IPS-NIHi11 (cell line): Measurements from ENCODE around the gene RHOBTB1.

Experiments used
- DNase-seq: peaks from one replicate; pipeline ENCODE4 v3.0.0; 2012; ENCODE audit warnings: mixed read lengths, low spot score

RHOBTB1 gene

DNA sequence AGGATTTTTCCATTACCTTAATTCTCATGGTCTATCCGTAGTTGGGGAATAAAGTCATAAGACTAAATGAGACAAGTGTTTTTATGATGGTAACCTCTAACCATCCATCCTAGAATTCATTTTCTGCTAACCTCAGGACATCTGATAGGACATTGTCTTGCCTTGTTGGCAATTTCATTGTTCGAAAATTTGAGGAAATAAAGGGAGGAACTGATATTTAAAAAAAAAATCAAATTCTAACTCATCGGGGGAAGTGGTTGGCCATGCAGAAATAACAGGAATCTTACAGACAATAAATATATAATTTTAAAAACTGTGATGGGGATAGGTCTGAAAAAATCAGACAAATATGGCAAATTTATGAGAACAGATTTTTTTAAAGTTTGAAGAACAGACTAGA is 21.7 kb upstream of the RHOBTB1 start:
- DNase-seq, result no peak

DNA sequence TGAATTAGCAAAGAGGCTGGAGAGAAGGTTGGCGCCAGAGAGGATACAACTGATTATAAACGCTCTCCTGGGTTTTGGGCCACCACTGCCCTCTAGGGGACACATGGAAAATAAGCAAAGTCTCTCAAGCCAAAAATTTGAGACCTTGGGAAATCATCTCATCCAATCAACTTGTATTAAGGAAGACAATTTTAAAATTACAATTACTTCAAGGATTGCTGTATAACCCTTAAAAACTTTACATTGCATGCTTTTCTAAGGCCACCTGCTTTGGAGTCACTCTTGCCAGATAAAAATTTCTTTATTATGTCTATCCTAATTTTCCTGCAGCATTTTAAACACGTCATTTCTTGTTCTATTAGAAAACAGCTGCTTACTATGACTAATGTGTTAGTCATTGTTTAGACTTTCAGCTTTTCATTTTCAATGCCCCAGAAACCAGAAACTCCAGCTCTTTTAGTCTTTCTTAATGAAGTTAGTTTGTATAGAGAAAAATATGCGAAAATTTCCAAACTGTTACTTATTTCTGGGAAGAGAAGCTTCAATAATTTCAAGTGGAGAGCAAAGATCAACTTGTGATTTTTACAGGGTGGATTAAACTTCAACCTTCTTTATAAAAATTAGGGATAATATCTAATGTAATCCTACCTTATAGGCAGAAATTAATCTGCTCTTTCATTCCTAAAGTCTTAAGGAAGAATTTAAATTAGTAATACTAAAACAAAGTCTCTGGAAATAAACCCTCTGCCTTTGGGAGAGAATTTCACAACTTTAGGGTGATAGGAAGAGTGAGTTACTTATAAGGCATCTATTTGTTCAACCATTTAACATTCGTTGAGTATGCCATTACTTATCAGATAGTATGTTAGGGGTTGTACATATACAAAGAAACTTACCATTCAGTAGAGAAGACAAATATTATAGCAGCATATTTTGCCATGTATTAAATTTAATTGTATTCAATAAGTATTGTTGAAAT is 20.6 kb upstream of the RHOBTB1 start:
- peak; percentile 76 for DNase-seq

DNA sequence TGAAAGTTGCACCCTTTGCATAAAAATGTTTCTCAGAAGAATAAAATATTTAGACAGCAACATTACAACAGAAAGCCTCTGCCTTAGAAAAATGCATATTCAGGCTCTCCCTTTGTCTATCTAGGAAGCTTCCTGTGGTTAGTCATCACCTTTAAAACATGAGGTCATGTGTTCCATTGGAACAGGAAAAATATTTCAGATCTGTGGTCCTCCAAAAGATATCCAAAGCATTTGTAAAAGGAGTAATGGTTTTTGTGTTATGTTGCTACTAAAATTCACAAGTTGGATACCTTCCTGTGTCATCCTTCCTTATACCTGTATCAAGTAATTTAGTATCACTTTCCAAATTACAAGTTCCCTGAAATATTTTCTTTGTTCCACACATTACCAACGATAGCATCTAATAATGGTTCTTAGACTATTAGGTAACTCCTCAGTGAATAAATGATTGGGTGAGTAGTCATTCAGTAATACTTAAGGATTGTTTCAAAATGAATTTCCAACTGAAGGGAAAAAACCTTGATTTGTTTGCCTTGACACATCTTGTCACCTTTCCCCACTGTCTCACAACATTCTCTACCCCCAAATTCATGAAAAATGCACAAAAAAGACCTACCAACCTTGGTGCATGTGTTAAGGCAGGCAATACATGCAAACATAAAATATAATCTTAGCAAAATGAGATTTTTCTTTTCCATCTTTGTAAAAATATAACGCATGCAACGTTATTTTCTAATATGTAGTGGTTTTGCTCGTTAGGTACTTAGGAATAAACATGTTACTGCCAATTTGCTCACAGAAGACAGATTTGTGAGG is 19.7 kb upstream of the RHOBTB1 start:
- DNase-seq, result no peak

DNA sequence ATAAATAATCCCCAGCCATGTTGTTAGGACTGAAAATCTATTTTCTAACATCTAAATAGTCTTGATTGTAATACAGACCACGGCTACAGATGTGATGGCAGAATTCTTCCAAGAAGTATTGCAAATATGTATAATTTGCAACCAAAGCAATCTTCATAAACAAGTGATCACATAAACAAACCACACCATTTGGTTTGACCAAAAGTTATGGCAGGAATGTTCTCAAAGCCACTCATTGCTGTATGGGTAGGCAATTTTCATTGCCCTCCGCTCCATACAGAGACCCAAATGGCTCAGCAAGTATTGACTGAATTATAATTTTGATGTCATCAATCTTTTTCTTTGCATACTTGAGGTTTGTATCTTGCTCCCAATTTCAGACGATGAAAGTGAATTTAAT is 19.0 kb upstream of the RHOBTB1 start:
- no peak for DNase-seq

DNA sequence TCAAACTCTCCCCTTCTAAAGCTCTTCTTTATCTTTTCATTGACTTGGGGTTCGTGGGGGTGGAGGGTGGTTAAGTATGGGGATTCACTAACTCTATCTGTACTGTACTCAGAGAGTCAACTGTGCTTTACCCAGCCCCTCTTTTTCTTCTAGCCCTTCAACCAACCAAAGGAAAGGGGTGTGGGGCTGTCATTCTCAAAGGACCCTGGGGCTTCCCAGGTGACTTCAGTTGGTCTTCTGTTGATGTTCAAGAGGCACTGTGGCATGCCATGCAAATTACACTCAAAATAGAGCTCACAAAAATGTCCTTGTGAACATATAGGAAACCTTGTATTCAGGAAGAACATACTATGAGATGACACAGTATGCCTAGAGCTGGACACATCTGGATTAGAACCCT is 16.9 kb upstream of the RHOBTB1 start:
- no peak for DNase-seq

DNA sequence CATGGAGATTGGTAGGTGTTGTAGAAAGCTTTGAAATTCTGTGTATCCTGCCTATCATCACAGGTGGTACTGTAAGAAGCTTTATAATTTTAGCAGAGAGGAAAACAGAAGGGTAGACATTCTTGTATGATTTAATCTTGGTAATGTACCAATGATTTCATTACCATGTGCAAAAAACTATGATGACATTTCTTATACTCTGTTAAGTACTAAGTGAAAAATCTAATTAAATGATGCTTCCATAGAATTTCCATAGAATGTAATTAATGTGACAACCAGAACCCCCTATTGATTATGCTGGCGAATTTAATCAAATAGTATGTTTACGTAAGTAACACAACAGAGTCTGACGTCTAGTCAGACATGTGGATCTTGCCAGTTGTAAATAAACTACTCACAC is 16.0 kb upstream of the RHOBTB1 start:
- DNase-seq, result no peak

DNA sequence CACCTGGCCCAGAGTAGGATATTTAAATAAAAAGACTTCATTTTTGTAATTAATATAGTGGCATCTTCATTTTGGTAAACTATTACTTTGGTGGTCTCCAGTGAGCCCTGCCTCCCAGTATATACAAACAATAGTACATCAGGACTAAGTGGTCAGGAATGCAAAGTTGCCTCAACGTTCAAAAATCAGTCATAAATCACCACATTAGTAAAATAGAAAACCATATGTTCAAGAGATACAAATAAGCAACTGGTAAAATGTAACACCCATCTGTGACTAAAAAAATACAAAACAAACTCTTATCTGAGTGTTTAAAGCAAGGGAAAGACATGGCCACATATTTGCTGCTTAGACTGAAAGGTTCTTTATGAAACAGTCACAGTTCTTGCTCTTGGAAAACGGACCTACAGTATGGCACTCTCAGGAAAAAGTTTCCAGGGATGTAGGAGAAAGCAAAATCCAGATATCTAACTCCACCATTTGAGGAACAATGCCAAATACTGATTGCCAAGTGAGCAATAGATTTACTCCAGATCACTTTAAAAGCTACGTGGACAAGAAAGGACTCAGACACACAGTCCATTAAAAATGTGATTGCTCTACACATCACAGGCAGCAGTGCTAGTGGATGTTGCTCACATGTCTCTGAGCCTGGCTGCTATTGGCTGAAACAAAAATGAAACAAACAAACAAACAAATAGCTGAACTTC is 15.1 kb upstream of the RHOBTB1 start:
- DNase-seq, result no peak

DNA sequence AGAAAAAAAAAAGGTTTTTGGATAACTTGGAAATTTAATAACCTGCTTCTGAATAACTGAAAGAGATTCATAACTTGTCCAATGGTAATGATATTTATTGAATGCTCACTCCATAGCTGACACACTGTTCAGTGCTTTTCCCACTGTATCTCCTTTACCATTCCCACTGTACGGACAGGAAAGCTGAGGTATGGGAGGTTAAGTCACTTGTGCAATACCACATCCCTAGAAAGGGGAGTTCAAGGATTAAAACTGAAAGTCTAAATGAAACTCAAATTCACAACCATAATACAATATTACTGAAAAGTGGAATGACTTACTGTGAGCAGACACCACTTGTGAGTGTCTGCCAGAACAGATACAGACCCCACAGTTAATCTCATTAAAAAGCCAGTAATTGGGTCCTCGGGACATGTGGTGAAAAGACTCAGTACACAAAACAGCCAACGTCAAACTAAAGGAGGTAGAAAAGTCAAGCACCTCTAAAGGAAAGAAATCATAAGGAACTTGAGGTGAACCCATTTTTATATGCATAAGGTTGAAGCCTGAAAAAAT is 13.8 kb upstream of the RHOBTB1 start:
- DNase-seq, result no peak

DNA sequence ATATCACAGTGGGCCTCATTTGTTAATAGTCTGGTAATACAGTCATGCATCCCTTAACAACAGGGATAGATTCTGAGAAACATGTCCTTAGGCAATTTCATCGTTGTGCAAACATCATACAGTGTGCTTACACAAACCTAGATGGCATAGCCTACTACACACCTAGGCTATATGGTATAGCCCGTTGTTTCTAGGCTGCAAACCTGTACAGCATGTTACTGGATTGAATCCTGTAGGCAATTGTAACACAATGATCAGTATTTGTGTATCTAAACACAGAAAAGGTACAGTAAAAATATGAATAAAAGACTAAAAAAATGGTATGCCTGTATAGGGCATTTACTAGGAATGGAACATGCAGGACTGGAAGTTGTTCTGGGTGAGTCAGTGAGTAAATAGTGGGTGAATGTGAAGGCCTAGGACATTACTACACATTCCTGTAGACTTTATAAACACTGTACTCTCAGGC is 12.0 kb upstream of the RHOBTB1 start:
- DNase-seq, result no peak

DNA sequence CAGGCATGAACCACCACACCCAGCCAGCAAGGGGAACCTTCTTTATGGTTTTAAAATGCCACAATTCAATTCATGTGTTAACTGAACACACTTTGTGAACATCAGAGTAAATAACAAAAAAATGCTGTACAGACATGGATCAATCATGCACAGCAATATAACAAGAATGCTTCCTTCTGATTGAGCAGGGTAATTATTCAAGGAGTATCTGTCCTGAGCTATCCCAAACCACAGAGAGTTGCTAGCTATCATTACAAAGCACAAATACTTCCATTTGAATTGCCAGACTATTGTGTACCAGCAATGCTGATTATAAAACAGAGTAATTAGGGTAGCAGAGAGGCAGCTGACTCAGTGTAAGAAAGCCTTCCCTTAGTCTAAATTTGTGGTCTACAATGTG is 11.3 kb upstream of the RHOBTB1 start:
- DNase-seq, result no peak

DNA sequence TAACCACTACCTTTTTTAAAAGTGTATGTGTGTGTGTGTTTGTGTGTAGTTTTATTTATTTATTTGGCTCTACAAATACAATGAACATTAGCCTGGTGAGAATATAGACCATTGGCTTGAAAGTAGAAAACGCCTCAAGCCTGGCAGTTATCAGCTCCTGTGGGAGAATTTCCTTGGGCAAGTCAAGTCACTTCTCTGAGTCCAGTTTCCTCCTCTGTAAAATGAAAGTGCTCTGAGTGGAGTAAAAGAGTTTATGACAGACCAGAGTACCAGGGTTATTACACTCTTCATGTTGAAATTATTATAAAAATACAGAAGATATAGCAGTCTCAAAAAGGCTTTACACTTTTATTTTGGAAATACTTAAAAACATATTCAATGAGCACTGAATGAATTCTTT is 10.1 kb upstream of the RHOBTB1 start:
- DNase-seq, result no peak

DNA sequence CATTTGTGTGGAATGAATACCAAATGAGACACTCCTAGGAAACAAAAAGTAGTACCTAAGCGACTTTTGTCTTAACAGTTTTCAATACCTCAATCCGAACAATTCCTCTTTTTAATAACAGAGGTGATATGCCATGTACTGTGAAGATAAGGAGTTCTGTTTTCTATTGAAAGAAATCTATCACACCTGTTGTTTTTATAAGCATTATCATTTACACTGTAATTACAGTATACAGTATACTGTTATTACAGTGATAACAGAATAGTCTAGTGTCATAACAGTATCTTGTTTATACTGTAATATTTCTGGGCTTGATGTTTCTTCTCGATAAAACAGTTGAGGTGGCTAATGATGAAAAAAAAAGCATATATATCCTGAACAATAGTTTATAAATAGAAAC is 9.4 kb upstream of the RHOBTB1 start:
- no peak for DNase-seq

DNA sequence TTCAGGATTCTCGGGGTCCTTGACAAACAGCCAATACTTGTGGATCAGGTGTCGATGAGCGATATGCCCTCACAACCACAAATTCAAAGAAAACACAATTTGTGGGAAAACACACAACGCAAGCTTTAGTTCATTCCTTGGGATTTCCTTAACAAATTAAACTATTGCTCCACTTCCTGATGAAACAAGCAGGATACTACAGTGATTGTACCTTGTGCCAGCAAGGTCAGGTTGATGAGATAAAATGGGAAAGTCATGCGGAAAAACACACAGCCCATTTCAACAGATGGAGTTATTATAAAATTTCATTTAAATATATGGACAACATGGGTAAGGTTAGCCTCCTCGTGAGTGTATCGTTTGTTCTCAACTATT is 8.8 kb upstream of the RHOBTB1 start:
- DNase-seq, result no peak

DNA sequence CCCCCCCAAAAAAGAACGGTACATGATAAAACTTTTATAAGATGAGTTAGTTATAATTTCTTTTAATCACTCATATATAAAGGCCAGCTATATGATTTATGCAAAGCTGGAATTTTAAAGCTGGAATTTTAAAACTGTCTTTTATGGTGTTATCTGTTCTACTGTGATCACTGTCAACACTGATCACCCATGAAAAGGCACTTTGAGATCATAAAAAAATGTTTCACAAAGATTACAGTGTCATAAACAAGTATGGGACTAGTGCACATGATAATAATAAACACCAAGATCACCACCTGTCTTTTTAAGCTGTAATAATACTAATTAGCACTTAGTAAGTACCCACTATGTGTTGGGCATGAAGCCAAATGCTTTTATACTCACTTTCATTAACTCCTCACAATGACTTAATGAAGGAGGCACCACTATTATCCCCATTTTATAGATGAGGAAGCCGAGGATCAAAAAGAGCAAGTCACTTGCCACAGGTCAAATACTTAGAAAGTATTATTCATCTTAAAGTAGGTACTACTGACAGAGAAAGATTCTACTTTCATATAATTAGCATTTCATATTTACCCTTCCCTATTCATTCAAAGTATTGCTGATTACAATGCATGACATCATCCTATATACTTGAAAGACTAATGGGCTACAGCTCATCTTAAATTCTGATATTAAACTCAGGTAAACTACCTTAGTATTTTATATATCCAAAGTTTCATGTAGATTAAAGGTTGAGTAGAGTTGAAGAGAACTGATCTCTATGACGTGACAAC is 8.3 kb upstream of the RHOBTB1 start:
- no peak for DNase-seq

DNA sequence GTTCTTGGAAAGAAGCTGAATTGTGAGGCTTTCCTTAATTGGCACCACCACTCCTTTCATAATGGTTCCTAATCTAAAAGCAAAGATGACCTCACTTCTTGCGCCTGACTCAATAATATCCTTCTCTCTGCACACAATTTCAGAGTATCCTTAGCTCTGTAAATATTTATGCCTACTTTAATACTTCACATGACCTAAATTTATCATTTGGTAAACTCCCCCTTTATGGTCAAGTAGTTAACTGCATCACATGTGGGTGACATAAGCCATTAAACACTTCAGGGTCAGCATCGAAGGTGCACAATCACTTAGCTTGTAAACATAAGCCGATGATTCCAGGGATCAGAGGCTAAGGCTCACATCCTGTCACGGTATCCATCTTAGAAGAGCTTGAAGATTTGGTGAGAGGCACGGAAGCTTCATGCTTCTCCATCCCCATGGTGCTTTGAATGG is 7.3 kb upstream of the RHOBTB1 start:
- DNase-seq, result no peak

DNA sequence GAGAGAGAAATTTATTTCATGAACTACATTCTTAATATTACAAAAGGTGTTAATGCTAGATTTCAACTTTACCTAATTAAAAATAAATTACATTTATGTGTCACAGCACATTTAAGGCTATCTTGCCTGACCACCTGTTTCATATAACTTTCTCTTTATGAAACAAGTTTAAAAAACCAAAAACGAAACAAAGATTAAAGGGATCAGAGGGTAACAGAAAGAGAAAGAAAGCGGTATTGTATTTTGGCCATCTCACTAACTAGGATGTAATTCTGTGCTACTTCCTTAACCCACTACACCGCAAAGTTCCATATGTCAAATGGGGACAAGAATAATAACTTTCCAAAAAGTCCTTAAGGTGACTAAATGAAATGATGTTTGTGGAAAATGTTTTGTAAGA is 6.3 kb upstream of the RHOBTB1 start:
- no peak for DNase-seq

DNA sequence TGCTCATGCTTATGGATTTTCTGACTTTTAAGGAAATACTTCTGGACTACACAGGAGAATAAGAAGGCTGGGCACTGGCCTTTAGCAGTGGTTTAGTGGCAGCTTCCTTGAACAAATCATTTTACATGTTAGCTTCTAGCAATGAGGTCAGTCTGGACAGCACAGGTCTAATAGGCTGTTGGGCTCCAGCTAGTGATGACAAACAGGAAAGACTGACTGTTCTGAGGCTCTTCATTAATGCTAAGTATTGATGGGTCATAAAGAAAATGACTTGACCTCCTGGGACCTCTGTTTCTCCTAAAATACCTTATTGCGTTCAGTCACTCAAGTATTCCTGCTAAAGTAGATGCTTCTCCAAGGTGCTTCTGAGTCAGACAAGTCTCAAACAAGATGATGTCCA is 4.9 kb upstream of the RHOBTB1 start:
- DNase-seq, result no peak

DNA sequence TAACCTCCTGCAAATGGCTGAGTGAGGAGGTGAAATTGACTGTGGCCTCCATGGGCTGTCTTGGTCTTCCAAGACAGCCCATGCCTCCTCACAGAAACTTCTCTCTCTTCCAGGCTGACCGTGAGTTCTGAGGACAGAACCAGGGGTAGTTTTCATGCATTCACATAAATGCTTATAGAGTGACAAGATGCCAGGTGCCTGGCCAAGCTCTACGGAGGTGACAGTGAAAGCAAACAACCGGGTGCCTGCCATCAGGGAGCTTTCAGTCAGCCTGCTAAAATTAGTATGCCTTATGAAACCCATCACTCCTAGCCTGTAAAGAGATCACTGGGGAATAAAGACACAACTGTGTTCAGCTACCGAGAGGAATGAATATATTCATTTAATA is 919 bp upstream of the RHOBTB1 start:
- DNase-seq, result no peak

DNA sequence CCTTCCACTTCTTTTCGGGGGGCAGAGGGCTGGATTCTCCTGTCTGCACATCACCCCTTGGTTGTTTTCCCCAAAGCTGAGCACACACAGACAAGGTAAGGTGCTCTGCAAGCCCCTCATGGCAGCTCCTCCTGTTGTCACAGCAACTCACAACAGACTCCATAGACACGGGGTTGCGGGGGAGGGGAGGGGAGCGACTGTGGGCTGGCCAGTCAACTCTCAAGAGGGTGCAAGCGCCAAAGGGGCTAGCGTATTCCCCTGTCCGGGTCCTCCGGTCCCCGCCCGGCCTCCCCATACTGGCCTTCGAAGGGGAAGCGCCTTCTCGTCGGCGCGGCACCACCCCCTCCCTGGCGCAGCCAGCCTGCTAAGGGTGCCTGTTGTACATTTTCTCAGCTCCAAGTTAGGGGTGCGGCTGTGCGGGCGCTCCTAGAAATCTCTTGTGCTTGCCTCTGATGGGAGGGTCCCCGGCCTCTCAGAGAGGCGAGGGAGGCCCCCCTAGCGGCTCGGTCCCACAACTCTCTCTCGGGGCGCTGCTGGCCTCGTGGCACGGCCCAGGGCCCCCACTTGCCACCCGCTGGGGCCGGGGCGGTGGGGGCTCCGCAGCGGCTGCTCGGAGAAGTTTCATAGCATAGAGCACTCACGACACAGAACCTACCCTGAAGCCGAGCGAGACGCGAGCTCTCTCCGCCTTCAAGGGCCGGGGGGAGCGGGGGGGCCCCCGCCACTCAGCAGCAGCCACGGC is 498 bp downstream of the RHOBTB1 start:
- peak; percentile 57 for DNase-seq

DNA sequence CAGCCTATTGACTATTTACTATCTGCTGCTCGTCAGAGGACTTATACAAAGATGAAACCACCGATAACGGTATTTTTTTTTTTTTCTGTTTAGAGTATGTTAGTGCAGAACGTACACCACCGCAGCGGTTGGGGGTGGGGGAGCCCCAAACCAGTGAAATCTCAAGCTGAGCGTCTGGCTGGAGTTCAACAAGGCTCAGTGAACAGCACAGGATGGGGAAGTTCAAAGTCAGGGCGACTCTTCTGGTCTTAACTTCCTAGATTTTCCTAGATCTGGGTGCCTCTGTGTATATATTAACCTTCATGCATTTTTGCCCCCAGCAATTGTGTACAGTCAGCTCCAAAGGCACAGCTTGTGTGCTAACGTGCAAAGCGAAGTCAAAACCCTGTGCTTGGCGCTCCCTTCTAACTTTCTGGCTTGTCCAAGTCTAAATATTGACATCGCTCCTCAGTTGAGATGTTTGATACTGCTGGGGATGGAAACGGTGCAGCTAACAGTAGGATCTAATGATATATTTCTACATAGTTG is 1.1 kb downstream of the RHOBTB1 start:
- DNase-seq, result no peak
